Lower leg skin (tissue), 4 donors: ENCODE data around the gene KCNN3. TPM values are rescaled to one million over a fixed set of nuclear protein-coding genes. Genes with fewer than 3 reads are reported as not detected.

Experiments
- DNase-seq, 2 donors: peaks; one replicate each; pipeline ENCODE4 v3.0.0-alpha.2; 2019; ENCODE audit warnings: low spot score in 2 of 2
- H3K4me3 ChIP-seq: fragments of 200-600 bp; sonication (generic); 2 replicates; pipeline ENCODE4 v1.5.1; 2017; ENCODE audit warnings: mild to moderate bottlenecking, low read depth; ENCODE audit not compliant: poor library complexity, severe bottlenecking
- POLR2A ChIP-seq, 2 donors: fragments of 450-650 bp; IDR thresholded peaks; one replicate each; pipeline ENCODE4 v1.6.1; 2016 to 2017; ENCODE audit warnings: antibody characterized with exemption in 2 of 2, mild to moderate bottlenecking in 1 of 2, moderate library complexity in 1 of 2
- WGBS, 2 donors: methylation state at CpG; one replicate each; pipeline ENCODE4 v1.1.5; 2018; 5-methylcytosine and 5-hydroxymethylcytosine counted together
- intact Hi-C: fragments of 100-400 bp; cut with DNase I; formaldehyde crosslinking; loops from one replicate; pipeline ENCODE4 v1.15.0; 2023; ENCODE audit warnings: low total_unique reads
- total RNA-seq, 4 donors: library from RNA; depleted of rRNA; stranded (reverse); fragments of >200 nt; gene quantifications; one replicate each; pipeline ENCODE4 v1.1.0, GENCODE V29; 2016
- TF ChIP-seq, protein P1 (sequence below), 3 donors: fragments of 450-650 bp; IDR thresholded peaks; one replicate each; pipeline ENCODE4 v1.5.1; 2016; ENCODE audit warnings: antibody characterized with exemption in 3 of 3, mild to moderate bottlenecking in 3 of 3, moderate library complexity in 2 of 3

The KCNN3 gene
- total RNA-seq, 4 donors from 2014 or later, result 0.13 to 2.1 (median 0.36) TPM

DNA sequence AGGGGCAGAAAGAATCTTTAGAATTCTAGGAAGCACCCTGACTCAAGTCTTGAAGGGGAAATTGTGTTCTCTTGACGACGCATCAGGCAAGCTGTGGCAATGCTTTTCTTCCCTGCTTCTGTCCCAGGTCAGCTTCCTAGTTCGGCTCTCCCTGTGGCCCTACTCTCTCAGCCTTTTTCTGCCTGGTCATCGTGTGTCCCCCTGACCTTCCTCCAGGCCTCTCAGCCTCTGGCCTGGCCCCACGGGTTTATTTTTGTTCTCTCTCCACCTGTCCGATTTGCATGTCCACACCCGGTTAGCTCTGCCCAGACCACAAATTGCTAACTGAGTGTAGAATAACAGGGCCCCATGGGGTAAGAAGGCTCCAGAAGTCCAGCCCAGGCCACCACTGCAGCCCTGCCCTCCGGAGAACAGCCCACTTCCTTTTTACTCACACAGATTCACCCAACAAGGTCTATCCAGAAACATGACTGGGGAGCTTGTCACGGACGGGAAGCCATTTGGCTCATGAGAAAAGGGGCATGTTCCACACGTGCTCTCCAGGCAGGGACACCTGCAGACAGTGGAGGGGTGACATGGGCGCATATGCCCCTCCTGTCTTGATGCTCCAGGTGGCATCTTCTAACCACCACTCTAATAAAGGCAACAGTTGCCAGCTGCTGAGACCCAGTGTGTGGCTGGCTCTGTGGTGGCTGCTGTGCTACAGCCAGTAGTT is 9.8 kb downstream of the KCNN3 start:
- intact Hi-C loops, result no loop called here
- no peak overlapping the region for H3K4me3 ChIP-seq
- DNase-seq, result no peak
- 71 to 85% methylated on average over 12 of the region's 12 CpGs for WGBS, 2 donors
- TF ChIP-seq POLR2A (IDR thresholded peaks at IDR 0.05), result no peak
- TF ChIP-seq, protein P1, sequence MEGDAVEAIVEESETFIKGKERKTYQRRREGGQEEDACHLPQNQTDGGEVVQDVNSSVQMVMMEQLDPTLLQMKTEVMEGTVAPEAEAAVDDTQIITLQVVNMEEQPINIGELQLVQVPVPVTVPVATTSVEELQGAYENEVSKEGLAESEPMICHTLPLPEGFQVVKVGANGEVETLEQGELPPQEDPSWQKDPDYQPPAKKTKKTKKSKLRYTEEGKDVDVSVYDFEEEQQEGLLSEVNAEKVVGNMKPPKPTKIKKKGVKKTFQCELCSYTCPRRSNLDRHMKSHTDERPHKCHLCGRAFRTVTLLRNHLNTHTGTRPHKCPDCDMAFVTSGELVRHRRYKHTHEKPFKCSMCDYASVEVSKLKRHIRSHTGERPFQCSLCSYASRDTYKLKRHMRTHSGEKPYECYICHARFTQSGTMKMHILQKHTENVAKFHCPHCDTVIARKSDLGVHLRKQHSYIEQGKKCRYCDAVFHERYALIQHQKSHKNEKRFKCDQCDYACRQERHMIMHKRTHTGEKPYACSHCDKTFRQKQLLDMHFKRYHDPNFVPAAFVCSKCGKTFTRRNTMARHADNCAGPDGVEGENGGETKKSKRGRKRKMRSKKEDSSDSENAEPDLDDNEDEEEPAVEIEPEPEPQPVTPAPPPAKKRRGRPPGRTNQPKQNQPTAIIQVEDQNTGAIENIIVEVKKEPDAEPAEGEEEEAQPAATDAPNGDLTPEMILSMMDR (IDR thresholded peaks at IDR 0.05), result no peak

DNA sequence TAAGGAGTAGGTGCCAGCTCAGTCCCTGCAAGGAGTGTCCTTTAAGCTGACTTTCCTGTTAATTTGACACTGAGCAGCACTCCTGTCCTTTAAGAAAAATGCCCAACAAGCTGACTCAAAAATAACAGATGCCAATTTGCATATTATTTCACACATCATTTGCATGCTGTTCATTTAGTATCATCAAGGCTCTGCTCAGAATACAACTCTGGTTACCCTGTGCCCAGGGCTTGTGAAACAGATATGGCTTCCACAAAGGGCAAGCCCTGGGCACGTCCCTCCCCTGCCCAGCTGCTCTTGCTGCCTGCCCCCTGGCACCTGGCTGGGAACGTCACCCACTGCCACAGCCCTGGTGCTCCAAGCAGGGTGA is 10.3 kb downstream of the KCNN3 start:
- 54 to 62% methylated on average over 2 of the region's 2 CpGs for WGBS, 2 donors
- no peak for TF ChIP-seq POLR2A (IDR thresholded peaks at IDR 0.05)
- TF ChIP-seq, protein P1 (IDR thresholded peaks at IDR 0.05), result no peak
- H3K4me3 ChIP-seq, result no peak overlapping the region
- intact Hi-C loops, result no loop called here
- DNase-seq, result no peak

DNA sequence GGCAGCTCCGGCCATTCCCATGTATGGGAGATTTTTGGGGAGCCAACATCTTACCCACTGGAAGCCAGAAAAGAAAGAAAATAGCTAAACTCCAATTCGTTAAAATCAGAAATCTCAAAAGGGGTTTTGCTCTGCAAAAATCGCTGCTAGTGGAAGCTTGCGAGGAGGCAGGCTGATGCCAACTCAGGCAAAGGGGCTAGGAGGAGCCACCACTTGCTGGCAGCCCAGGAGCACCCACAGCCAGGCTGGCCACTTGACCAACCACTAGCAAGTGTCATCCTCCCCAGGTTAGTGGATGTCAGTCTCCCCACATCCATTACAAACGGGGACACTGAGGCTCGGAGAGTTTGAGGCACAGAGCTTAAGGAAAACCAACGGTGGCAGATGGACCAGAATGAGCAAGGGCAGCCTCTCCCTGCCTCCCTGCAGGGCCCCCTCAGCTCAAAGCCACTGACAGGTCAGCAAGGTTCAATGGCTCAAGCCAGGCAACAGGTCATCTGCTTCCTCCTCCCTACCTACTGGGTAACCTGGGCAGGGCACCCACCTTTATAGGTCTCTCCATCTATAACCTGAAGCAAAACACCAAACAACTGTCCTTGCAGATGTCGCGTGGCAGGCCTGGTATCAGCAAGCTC is 10.8 kb downstream of the KCNN3 start:
- intact Hi-C loops, result no loop called here
- WGBS, 2 donors, result 86 to 95% methylated on average over 9 of the region's 9 CpGs
- no peak for TF ChIP-seq POLR2A (IDR thresholded peaks at IDR 0.05)
- TF ChIP-seq, protein P1 (IDR thresholded peaks at IDR 0.05), result no peak
- no peak overlapping the region for H3K4me3 ChIP-seq
- no peak for DNase-seq

DNA sequence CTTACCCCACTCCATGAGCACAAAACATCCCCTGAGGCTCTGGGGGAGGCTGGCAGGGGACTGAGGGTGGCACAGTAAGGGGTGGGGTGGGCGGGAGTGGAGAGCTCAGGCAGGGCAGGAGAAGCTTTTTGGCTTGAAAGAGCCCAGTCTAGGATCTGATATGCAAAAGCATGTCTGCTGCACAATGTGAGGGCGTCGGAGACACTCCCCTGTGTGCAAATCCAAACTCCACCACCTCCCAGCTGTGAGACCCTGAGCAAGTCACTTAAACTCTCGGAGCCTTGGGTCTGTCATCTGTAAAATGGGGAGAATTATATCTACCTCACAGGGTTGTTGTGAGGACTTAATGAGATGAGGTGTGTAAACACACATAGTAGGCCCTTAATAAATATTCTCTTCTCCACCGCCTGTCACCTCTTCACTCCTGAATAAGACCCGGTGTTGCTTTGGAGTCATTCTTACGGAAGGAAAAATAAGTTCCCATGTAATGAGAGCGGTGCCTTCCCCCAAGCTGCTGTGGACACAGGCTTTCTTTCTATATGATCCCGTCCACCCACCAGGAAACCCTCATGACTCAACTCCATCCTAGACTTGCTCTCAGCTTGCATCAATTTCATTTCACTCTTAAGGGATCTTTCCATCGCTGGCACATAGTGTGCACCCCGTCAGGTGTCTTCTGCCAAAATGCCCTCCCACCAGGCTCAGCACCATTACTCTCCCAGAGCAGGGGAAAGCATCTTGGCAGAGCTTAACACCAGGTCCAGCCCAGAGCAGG is 12.5 kb downstream of the KCNN3 start:
- TF ChIP-seq POLR2A (IDR thresholded peaks at IDR 0.05), result no peak
- TF ChIP-seq, protein P1 (IDR thresholded peaks at IDR 0.05), result no peak
- no peak for DNase-seq
- intact Hi-C loops, result no loop called here
- 85 to 87% methylated on average over 11 of the region's 11 CpGs for WGBS, 2 donors
- no peak overlapping the region for H3K4me3 ChIP-seq

DNA sequence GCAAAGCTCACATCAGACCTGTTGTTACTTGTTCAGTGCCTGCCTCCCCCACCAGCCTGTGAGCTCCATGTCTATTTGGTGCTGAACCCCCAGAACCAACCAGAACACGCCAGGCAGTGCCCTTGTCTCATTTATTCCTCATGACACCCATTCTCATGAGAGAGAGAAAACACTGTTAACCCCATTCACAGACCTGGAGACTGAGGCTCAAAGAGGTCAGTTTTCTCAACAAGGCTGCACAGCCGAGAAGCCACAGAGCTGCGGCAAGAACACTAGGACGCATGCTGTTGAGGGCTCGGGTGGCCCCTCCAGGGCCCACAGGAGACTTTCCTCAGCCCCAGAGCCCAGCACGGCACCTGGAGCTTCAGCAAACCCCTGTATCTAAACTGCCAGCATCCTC is 13.1 kb downstream of the KCNN3 start:
- TF ChIP-seq, protein P1 (IDR thresholded peaks at IDR 0.05), result no peak
- no peak for TF ChIP-seq POLR2A (IDR thresholded peaks at IDR 0.05)
- intact Hi-C loops, result no loop called here
- 90 to 92% methylated on average over 6 of the region's 6 CpGs for WGBS, 2 donors
- DNase-seq, result no peak
- no peak overlapping the region for H3K4me3 ChIP-seq
